GM12873 (cell line): Measurements from ENCODE around the gene TAF11L14.
A peak's percentile ranks its signal among the peaks of the same experiment; 100 is the strongest.
"Not testable (repeated sequence)": the region's sequence is repeated elsewhere in the genome, so short reads cannot be mapped to it uniquely, and the experiment has no call there.

Source experiments
- TF ChIP-seq, protein P1 (sequence below): IDR thresholded peaks from 2 replicates; pipeline ENCODE4 v1.5.1; 2012; ENCODE audit warnings: low read depth, mild to moderate bottlenecking, moderate library complexity, low read length, control low read depth; ENCODE audit not compliant: insufficient read depth; ENCODE audit errors: missing control alignments

Gene TAF11L14

DNA sequence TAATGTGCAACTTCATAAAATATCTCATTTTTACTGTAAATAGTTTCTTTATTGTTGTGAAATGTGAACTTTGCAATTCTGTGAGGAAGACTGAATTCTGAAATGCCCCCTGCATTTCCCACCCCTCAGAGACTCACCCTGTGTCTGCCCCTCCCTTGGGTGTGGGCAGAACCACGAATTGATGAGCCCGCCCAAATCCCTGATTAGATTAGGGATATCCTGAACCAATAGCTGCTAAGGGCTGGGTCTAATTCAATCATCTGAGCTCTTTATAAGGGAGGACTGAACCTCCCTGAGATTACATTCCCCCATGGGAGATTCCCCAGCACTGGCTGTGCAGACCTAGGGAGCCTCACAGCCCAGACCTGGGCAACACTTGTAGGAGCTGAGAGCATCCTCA lies 24.2 kb upstream of the TAF11L14 start, which contains the start of gene TAF11L12:
Gene TAF11L12 (plus strand): TSS at position 301 of the 400 bp plus-strand sequence.
- TF ChIP-seq, protein P1, sequence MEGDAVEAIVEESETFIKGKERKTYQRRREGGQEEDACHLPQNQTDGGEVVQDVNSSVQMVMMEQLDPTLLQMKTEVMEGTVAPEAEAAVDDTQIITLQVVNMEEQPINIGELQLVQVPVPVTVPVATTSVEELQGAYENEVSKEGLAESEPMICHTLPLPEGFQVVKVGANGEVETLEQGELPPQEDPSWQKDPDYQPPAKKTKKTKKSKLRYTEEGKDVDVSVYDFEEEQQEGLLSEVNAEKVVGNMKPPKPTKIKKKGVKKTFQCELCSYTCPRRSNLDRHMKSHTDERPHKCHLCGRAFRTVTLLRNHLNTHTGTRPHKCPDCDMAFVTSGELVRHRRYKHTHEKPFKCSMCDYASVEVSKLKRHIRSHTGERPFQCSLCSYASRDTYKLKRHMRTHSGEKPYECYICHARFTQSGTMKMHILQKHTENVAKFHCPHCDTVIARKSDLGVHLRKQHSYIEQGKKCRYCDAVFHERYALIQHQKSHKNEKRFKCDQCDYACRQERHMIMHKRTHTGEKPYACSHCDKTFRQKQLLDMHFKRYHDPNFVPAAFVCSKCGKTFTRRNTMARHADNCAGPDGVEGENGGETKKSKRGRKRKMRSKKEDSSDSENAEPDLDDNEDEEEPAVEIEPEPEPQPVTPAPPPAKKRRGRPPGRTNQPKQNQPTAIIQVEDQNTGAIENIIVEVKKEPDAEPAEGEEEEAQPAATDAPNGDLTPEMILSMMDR = not testable (repeated sequence)

DNA sequence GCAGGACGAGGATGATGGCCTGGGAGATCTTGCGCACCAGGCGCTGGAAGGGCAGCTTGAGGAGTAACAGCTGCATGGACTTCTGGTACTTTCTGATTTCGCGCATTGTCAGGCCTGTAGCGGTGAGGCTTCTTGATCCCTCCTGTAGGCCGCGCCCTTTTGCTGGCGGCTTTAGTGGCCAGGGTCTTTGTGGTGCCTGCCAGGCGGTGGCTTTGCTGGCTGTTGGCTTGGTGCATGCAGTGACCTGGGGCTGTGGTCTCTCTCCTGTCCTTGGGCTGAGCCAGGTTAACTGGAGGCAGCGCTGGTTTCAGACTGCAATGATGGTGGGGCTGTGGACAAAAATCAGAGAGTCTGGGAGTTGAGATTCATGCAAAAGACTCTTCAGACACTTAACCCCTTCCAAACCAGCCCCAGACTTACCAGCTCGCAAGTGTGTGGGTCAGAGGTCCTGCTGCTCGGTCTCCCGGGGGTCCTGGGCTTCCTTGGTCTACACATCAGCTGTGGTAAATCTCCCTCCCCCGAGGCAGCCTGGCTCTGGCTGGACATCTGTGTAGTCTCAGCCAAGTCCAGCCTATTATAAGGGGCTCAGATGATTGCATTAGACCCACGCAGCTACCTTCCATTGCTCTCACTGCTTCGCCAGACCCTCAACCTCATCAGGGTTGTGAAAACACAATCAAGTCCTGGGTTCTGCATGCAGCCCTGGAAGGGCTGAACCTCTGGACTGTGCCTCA lies 19.2 kb upstream of the TAF11L14 start:
- TF ChIP-seq, protein P1 = no peak

DNA sequence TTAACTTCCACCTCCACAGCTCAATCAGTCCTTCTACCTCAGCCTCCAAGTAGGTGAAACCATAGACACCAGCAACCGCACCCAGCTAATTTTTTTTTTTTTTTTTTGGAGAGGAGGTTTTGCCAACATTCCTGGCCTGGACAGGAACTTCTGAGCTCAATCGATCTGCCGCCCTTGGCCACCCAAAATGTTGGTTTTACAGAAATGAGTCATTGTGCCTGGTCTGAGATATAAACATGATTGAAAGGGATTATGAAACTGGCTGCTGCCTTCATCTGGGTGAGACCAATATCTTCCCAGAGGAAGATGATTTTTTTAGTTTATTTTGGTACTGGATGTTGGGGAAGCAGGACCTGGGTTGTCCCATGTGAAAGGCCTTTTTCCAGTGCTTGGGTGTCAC lies 14.9 kb upstream of the TAF11L14 start:
- TF ChIP-seq, protein P1 = no peak

DNA sequence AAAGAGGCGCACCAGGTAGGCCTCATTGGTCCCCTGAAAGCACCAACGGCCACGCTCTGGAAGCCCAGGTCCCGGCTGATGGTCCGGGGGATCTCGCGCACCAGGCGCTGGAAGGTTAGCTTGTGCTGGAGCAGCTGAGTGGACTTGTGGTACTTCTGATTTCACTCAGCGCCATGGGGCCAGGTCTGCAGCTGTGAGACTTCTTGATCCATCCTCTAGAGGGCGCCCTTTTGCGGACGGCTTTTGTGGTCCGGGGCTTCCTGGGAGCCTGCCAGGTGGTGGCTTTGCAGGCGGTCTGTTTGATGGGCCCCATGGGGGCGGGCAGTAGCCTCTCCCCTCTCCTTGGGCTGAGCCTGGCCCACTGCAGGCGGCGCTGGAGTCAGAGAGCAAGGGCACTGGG lies 13.6 kb upstream of the TAF11L14 start:
- TF ChIP-seq, protein P1 = peak; percentile 11

DNA sequence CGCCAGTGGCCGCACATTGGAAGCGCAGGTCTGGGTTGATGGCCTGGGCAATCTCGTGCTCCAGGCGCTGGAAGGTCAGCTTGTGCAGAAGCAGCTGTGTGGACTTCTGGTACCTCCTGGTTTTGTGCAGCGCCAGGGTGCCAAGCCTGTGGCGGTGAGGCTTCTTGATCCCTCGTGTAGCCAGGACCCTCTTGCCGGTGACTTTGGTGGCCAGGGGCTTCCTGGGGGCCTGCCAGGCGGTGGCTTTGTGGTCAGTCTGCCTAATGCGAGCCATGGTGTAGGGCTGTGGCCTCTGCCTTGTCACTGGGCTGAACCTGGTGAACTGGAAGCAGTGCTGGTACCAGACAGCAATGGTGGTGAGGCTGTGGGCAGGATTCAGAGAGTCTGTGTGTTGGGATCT lies 8.6 kb upstream of the TAF11L14 start:
- TF ChIP-seq, protein P1 = no peak

DNA sequence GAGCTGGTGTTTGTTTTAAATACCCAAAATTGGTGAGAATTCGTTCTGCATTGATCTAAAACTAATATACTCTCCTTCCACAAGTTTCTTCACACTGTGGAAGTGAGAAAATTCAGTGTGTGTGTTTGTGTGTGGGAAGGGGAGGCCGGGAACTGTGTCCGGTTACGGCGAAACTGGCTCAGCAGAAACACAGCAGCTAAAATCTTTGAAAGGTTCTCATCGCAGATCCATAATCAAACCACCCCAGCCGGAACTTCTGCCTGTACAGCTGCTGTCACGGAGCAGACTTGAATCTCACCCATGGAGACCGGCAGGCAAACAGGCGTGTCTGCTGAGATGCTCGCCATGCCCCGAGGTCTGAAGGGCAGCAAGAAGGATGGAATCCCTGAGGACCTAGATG lies 2.5 kb upstream of the TAF11L14 start, which contains the start of gene TAF11L13:
Gene TAF11L13 (plus strand): TSS at position 301 of the 400 bp plus-strand sequence.
- TF ChIP-seq, protein P1 = not testable (repeated sequence)

DNA sequence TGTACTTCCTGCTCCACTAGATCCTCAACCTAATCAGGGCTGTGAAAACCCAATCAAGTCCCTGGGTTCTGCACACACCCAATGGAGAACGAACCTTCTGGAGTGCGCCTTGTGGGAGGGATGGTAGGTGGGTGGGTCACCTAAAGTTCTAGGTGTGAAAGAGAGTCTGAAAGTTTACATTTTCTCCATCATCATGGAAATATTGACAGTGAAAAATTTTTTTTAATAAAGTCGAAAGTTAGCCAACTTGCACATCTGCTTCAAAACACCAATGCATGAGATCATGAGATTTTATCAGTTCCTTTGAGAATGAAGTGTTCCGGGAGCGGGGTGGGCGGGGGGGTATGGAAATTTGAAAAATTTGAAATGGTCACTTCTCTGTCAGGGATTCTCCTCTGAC lies 21.7 kb downstream of the TAF11L14 start:
- TF ChIP-seq, protein P1 = no peak
